Neural cell (in vitro differentiated cells): ENCODE results near the gene NCKAP1. TPM values are rescaled to one million over a fixed set of nuclear protein-coding genes. Genes with fewer than 3 reads are reported as not detected.

ENCODE experiments used
- H2AFZ ChIP-seq: fragments of 200-600, 300-800 bp; sonication (generic), shearing (Covaris generic); 2 replicates; pipeline ENCODE4 v1.6.0; 2014; ENCODE audit warnings: low read depth, mild to moderate bottlenecking, antibody characterized with exemption, low read length, moderate library complexity
- H3F3A ChIP-seq: fragments of 200-600 bp; shearing (Covaris generic); 2 replicates; pipeline ENCODE4 v1.6.1; 2016; ENCODE audit warnings: mild to moderate bottlenecking, moderate library complexity, mixed read lengths, antibody characterized with exemption, low read length; ENCODE audit not compliant: insufficient read depth, poor library complexity, severe bottlenecking
- H3K27ac ChIP-seq: fragments of 200-600, 300-800 bp; sonication (generic), shearing (Covaris generic); 2 replicates; pipeline ENCODE4 v1.5.1; 2014; ENCODE audit warnings: mild to moderate bottlenecking, low read length, moderate library complexity
- H3K27me3 ChIP-seq: fragments of 300-800, 200-600 bp; sonication (generic), shearing (Covaris generic); 2 replicates; pipeline ENCODE4 v1.6.0; 2014; ENCODE audit warnings: mild to moderate bottlenecking, low read depth, low read length, moderate library complexity; ENCODE audit not compliant: insufficient read depth
- H3K36me3 ChIP-seq: fragments of 300-800, 200-600 bp; sonication (generic), shearing (Covaris generic); 2 replicates; pipeline ENCODE4 v1.5.1; 2014; ENCODE audit warnings: mild to moderate bottlenecking, antibody characterized with exemption, low read length, moderate library complexity; ENCODE audit not compliant: insufficient read depth
- H3K4me2 ChIP-seq: fragments of 300-800, 200-600 bp; sonication (generic), shearing (Covaris generic); 2 replicates; pipeline ENCODE4 v1.6.0; 2014; ENCODE audit warnings: mild to moderate bottlenecking, low read length
- H3K4me3 ChIP-seq: fragments of 300-800, 200-600 bp; sonication (generic), shearing (Covaris generic); 2 replicates; pipeline ENCODE4 v1.5.1; 2014; ENCODE audit warnings: mild to moderate bottlenecking, low read length, moderate library complexity
- H3K79me2 ChIP-seq: fragments of 200-600 bp; shearing (Covaris generic); replicated peaks from 2 replicates; pipeline ENCODE4 v1.6.0; 2014; ENCODE audit warnings: mild to moderate bottlenecking, low read length, moderate library complexity; ENCODE audit not compliant: insufficient read depth
- H3K9ac ChIP-seq: fragments of 300-800, 200-600 bp; sonication (generic), shearing (Covaris generic); 2 replicates; pipeline ENCODE4 v1.6.1; 2016; ENCODE audit warnings: mild to moderate bottlenecking, low read length, mixed read lengths
- H3K9me2 ChIP-seq: fragments of 200-600 bp; shearing (Covaris generic); 2 replicates; pipeline ENCODE4 v1.6.1; 2016; ENCODE audit warnings: mild to moderate bottlenecking, low read length, mixed read lengths; ENCODE audit not compliant: insufficient read depth
- H3K9me3 ChIP-seq: fragments of 200-600, 300-800 bp; sonication (generic), shearing (Covaris generic); 2 replicates; pipeline ENCODE4 v1.6.1; 2016; ENCODE audit warnings: mild to moderate bottlenecking, mixed run types, low read length, moderate library complexity, mixed read lengths
- H4K20me1 ChIP-seq: fragments of 200-600 bp; shearing (Covaris generic); 2 replicates; pipeline ENCODE4 v1.6.1; 2016; ENCODE audit warnings: mild to moderate bottlenecking, mixed run types; ENCODE audit not compliant: insufficient read depth
- CTCF ChIP-seq: fragments of 450-650 bp; IDR thresholded peaks from 2 replicates; pipeline ENCODE4 v1.5.1; 2014; ENCODE audit warnings: antibody characterized with exemption, mild to moderate bottlenecking, moderate library complexity; ENCODE audit not compliant: poor library complexity, severe bottlenecking
- EP300 ChIP-seq: fragments of 450-650 bp; conservative IDR thresholded peaks from 2 replicates; pipeline ENCODE4 v1.6.1; 2014; ENCODE audit warnings: antibody characterized with exemption, mild to moderate bottlenecking, moderate library complexity; ENCODE audit not compliant: poor library complexity, severe bottlenecking
- EZH2 ChIP-seq: fragments of 200-600, 300-800 bp; shearing (Covaris generic), sonication (generic); IDR thresholded peaks from 2 replicates; pipeline ENCODE4 v1.6.1; 2014; ENCODE audit warnings: antibody characterized with exemption, low read length, borderline replicate concordance, mild to moderate bottlenecking; ENCODE audit not compliant: insufficient read depth, poor library complexity, severe bottlenecking
- MXI1 ChIP-seq: fragments of 450-650 bp; conservative IDR thresholded peaks from 2 replicates; pipeline ENCODE4 v1.6.1; 2014; ENCODE audit warnings: antibody characterized with exemption, mild to moderate bottlenecking; ENCODE audit not compliant: poor library complexity, severe bottlenecking
- POLR2AphosphoS5 ChIP-seq: IDR thresholded peaks from 2 replicates; pipeline ENCODE4 v1.6.1; 2012
- RAD21 ChIP-seq: fragments of 450-650 bp; conservative IDR thresholded peaks from 2 replicates; pipeline ENCODE4 v1.6.1; 2014; ENCODE audit warnings: antibody characterized with exemption, mild to moderate bottlenecking, moderate library complexity
- REST ChIP-seq: IDR thresholded peaks from 2 replicates; pipeline ENCODE4 v1.6.1; 2012; ENCODE audit warnings: borderline replicate concordance
- SMC3 ChIP-seq: fragments of 450-650 bp; conservative IDR thresholded peaks from 2 replicates; pipeline ENCODE4 v1.6.1; 2014; ENCODE audit warnings: antibody characterized with exemption, mild to moderate bottlenecking, moderate library complexity; ENCODE audit not compliant: poor library complexity
- TAF1 ChIP-seq: IDR thresholded peaks from 2 replicates; pipeline ENCODE4 v1.6.1; 2012; ENCODE audit warnings: low read depth
- polyA plus RNA-seq: library from polyadenylated mRNA; depleted of rRNA; stranded (reverse); fragments of >200 nt; gene quantifications from 2 replicates; pipeline ENCODE4 v1.2.3, GENCODE V29; 2014

The NCKAP1 gene
- polyA plus RNA-seq, 1 donor from 2014 or later: 124 TPM

GRCh38 chr2:182914852-182915251 lies 123.4 kb downstream of the NCKAP1 start:
- TF ChIP-seq SMC3 (no peak), POLR2AphosphoS5 (no peak), EZH2 (no peak), TAF1 (no peak), RAD21 (no peak), REST (no peak), EP300 (no peak), CTCF (no peak), MXI1 (no peak)
- Histone ChIP-seq H3K36me3 (peaks cover 9% of the 10 kb centered on the region), H3K27me3 (no peaks in the 10 kb centered on the region), H4K20me1 (no peaks in the 10 kb centered on the region), H3K9me3 (no peaks in the 10 kb centered on the region), H3K27ac (no peak overlapping the region), H2AFZ (no peak overlapping the region), H3K9me2 (no peaks in the 10 kb centered on the region), H3K79me2 (no peaks in the 10 kb centered on the region), H3K9ac (no peak overlapping the region), H3K4me2 (no peak overlapping the region), H3K4me3 (no peak overlapping the region), H3F3A (no peaks in the 10 kb centered on the region)

DNA sequence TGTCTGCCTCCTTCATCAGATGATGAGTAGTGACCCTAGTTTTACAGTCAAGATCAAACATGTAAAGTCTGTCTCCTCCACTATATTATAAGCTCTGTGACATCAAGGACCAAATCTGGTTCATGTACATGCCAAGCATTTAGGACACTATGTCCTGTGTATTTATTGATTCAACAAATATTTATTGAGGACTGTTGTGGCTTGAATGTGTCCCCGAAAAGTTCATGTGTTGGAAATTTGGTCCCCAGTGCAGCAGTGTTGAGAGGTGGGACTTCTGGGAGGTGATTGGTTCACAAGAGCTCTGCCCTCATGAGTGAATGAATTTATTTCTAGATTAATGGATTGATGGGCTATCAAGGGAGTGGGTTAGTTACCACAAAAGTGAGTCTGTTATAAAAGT lies 125.2 kb downstream of the NCKAP1 start:
- Histone ChIP-seq H3K27me3 (no peaks in the 10 kb centered on the region), H3K9me3 (no peaks in the 10 kb centered on the region), H3K36me3 (peaks cover 9% of the 10 kb centered on the region), H3K79me2 (no peaks in the 10 kb centered on the region), H3F3A (no peaks in the 10 kb centered on the region), H4K20me1 (no peaks in the 10 kb centered on the region), H2AFZ (no peak overlapping the region), H3K9ac (no peak overlapping the region), H3K27ac (no peak overlapping the region), H3K4me3 (no peak overlapping the region), H3K4me2 (no peak overlapping the region), H3K9me2 (no peaks in the 10 kb centered on the region)
- TF ChIP-seq REST (no peak), SMC3 (no peak), CTCF (no peak), MXI1 (no peak), TAF1 (no peak), POLR2AphosphoS5 (no peak), EZH2 (no peak), RAD21 (no peak), EP300 (no peak)
